ENCODE data around the gene USP2. TPM values are rescaled to one million over a fixed set of nuclear protein-coding genes. Genes with fewer than 3 reads are reported as not detected.

Gene USP2
- total RNA-seq, 2 donors from 2014 or later: 0.68 to 2.1 TPM

DNA sequence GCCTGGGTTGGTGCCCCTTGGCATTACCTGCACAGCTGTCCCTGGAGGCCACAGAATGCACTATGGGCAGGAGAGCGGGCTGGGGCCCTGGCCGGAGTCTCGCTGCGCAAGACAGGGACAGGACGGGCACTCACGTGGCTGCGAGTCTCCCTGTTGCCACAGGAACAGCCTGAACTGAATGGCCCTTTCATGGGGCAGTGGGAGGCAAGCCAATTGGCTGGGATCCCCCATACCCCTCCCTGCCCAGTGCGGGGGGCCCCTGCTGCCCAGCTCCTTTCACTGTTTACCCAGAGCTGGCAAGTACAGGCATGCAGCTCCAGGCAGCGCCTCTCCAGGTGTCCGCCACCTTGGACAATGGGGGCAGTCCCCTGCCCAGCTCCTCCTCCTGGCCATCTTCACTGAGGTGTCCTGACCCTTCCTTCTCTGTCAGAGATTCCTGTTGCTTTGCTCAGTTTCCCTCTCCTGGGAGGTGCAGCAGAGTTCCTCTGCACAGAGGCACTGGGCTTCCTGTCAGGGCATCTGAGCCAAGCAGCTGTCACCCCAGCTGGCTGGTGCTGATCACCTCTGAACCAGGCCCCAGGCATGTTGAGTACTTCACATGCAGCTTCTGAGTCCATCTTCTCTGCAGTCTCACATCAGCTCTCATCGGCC lies 5.2 kb downstream of the USP2 start:
- Histone ChIP-seq H3K27ac (peak overlapping the region; percentile 46 to 51), H3K27me3 (replicated peaks; ENCODE audit: insufficient read depth) (no peaks in the 10 kb centered on the region), H3K4me1 (ENCODE audit: control insufficient read depth in 1 of 2, low read depth in 2 of 2) (peaks cover 10 to 25% of the 10 kb centered on the region in 2 donors), H3K36me3 (no peaks in the 10 kb centered on the region), H3K4me3 (peak overlapping the region; percentile 21), H3K9me3 (no peaks in the 10 kb centered on the region)
- ATAC-seq (ENCODE audit: insufficient number of reproducible peaks, low FRiP score, low read depth) (no peak), DNase-seq (ENCODE audit: low spot score) (no peak)
- no peak for TF ChIP-seq CTCF (IDR thresholded peaks at IDR 0.05)

- no peaks in the 10 kb centered on the region for H3K27me3 ChIP-seq (replicated peaks; ENCODE audit: insufficient read depth)
- peaks cover 7 to 25% of the 10 kb centered on the region in 2 donors for H3K4me1 ChIP-seq (ENCODE audit: control insufficient read depth in 1 of 2, low read depth in 2 of 2)
- peak overlapping the region; percentile 21 for H3K4me3 ChIP-seq
- DNase-seq (ENCODE audit: low spot score) (peak; percentile 38), ATAC-seq (ENCODE audit: insufficient number of reproducible peaks, low FRiP score, low read depth) (no peak)
- H3K36me3 ChIP-seq: no peaks in the 10 kb centered on the region
- H3K9me3 ChIP-seq: no peaks in the 10 kb centered on the region
- H3K27ac ChIP-seq: peak overlapping the region; percentile 46 to 51
- TF ChIP-seq CTCF (IDR thresholded peaks at IDR 0.05): no peak
Observed at GRCh38 chr11:119375337-119376196, 5.9 kb downstream of the USP2 start.

- DNase-seq (ENCODE audit: low spot score) (no peak), ATAC-seq (ENCODE audit: insufficient number of reproducible peaks, low FRiP score, low read depth) (no peak)
- H3K9me3 ChIP-seq: no peaks in the 10 kb centered on the region
- no peak overlapping the region for H3K4me3 ChIP-seq
- peaks cover 7 to 30% of the 10 kb centered on the region in 2 donors for H3K4me1 ChIP-seq (ENCODE audit: control insufficient read depth in 1 of 2, low read depth in 2 of 2)
- H3K27me3 ChIP-seq (replicated peaks; ENCODE audit: insufficient read depth): no peaks in the 10 kb centered on the region
- TF ChIP-seq CTCF (IDR thresholded peaks at IDR 0.05): no peak
- H3K27ac ChIP-seq: peak overlapping the region in 1 of 2 donors; percentile 51
- H3K36me3 ChIP-seq: no peaks in the 10 kb centered on the region
Observed at GRCh38 chr11:119374632-119375336, 6.7 kb downstream of the USP2 start.

DNA sequence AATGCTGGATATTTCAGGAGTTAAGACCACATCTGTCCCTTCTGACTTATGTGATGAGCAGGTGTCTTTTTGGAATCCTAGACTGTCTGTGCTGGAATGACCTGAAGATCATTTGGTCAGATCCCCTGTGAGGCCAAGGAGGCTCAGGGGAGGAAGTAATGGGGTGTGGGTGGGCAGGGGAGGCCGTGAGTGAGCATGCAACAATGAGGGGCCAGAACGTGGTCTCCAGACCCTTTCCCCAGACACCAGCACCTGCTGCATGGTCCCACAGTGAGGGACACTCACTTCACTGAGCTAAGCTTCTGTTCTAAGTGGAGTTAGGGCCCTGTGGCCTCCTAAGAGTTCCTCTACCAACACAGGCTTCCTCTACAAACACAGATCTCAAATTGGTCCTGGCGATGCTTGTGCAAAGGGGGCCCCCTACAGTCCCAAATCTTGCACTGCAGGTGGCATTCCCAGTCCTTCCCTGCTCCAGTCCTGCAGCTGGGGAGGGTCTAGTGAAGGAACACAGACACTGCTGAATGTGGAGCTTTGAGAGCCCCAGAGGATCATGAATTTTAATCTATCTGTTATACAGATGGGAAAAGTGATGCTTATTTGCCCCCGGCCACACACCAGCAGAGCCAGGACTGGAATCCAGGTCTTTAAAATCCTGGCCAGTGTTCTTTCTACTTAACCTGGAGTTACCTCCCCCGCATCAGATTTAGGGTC lies 7.4 kb downstream of the USP2 start:
- H3K27ac ChIP-seq: no peak overlapping the region
- H3K36me3 ChIP-seq: no peaks in the 10 kb centered on the region
- no peak overlapping the region for H3K4me3 ChIP-seq
- peak; percentile 84 for TF ChIP-seq CTCF (IDR thresholded peaks at IDR 0.05)
- no peak for DNase-seq (ENCODE audit: low spot score)
- H3K4me1 ChIP-seq (ENCODE audit: control insufficient read depth in 1 of 2, low read depth in 2 of 2): peaks cover 7 to 30% of the 10 kb centered on the region in 2 donors
- no peaks in the 10 kb centered on the region for H3K9me3 ChIP-seq
- H3K27me3 ChIP-seq (replicated peaks; ENCODE audit: insufficient read depth): no peaks in the 10 kb centered on the region
- no peak for ATAC-seq (ENCODE audit: insufficient number of reproducible peaks, low FRiP score, low read depth)
